Ovary (tissue), 9 donors: Measurements from ENCODE around the gene EFNB3. TPM values are rescaled to one million over a fixed set of nuclear protein-coding genes. Genes with fewer than 3 reads are reported as not detected.

Experiments
- DNase-seq, 5 donors: peaks; one replicate each; pipeline ENCODE4 v3.0.0-alpha.2; 2019 to 2020
- H3K27ac ChIP-seq, 2 donors: fragments of 200-600 bp; one replicate each; pipeline versions ENCODE4 v1.5.1 to v1.8.0; 2019 to 2022
- H3K27me3 ChIP-seq: fragments of 200-600 bp; one replicate; pipeline ENCODE4 v1.8.0; 2022
- H3K36me3 ChIP-seq: fragments of 200-600 bp; sonication (generic); one replicate; pipeline ENCODE4 v1.5.1; 2019
- H3K4me1 ChIP-seq: one replicate; pipeline ENCODE4 v1.8.1; 2013; ENCODE audit warnings: mild to moderate bottlenecking, moderate library complexity; ENCODE audit not compliant: insufficient read depth
- H3K4me3 ChIP-seq: fragments of 200-600 bp; sonication (generic); one replicate; pipeline ENCODE4 v1.5.1; 2017
- H3K9me3 ChIP-seq, 2 donors: fragments of 200-600 bp in 1 of 2; sonication (generic) in 1 of 2; one replicate each; pipeline versions ENCODE4 v1.5.1 to v1.8.1; 2013 to 2019; ENCODE audit warnings: mild to moderate bottlenecking in 1 of 2, moderate library complexity in 1 of 2
- EP300 ChIP-seq: sonication (generic); formaldehyde crosslinking; IDR thresholded peaks from one replicate; pipeline ENCODE4 v1.6.1; 2017; ENCODE audit warnings: antibody characterized with exemption
- POLR2A ChIP-seq: fragments of 450-650 bp; IDR thresholded peaks from one replicate; pipeline ENCODE4 v1.6.1; 2017; ENCODE audit warnings: antibody characterized with exemption, mild to moderate bottlenecking, moderate library complexity
- WGBS, 3 donors: extraction: QIAGEN DNeasy Blood & Tissue Kit in 1 of 3; methylation state at CpG; one replicate each; pipeline versions ENCODE4 v1.1.5 to v1.1.7; 2013 to 2017; 5-methylcytosine and 5-hydroxymethylcytosine counted together
- intact Hi-C, 4 donors: fragments of 100-400 bp; cut with DNase I; formaldehyde crosslinking; loops; one replicate each; pipeline versions ENCODE4 v1.11.0 to v1.15.1; 2022 to 2023
- polyA plus RNA-seq, 2 donors: library from polyadenylated mRNA; stranded (reverse); fragments of 200-250 nt in 1 of 2; fragments of 350-450 nt in 1 of 2; fragmentation: Illumina TruSeq in 1 of 2; extraction: RNeasy Lipid Tissue Mini Kit (QIAGEN cat#74804) in 1 of 2; gene quantifications; one replicate each; pipeline ENCODE4 v1.2.3, GENCODE V29; 2013 to 2014
- total RNA-seq, 7 donors: library from RNA; depleted of rRNA in 2 of 7; stranded (reverse); fragments of >200 nt in 2 of 7; fragmentation: NEBNext Ultra II Directional in 3 of 7; extraction: Animal tissue kit (Norgen Biotek cat#: 25700) in 3 of 7; gene quantifications; one replicate each; pipeline versions ENCODE4 v1.1.0 to v1.2.4, GENCODE V29; 2016 to 2023
- TF ChIP-seq, protein P1 (sequence below), 3 donors: fragments of 450-650 bp in 2 of 3; fragments of 200-600 bp in 1 of 3; IDR thresholded peaks; one replicate each; pipeline versions ENCODE4 v1.5.1 to v1.8.0; 2016 to 2022; ENCODE audit warnings: antibody characterized with exemption in 3 of 3, mild to moderate bottlenecking in 1 of 3
- donor health status: DM: no; HTN: no; CAD: no; lungs with moderate emphysema.
- donor health status: DM: no; HTN: no; CAD: no.
- donor health status: Bipolar disorder and iron deficiency.
- donor health status: DM: yes; HTN: yes; CAD: no.
- donor health status: DM: no; HTN: no; CAD: no.
- donor health status: DM: yes; HTN: yes; CAD: no.

The EFNB3 gene
- total and polyA plus RNA-seq, 9 donors = 1.6 to 11.7 (median 3.8) TPM

DNA sequence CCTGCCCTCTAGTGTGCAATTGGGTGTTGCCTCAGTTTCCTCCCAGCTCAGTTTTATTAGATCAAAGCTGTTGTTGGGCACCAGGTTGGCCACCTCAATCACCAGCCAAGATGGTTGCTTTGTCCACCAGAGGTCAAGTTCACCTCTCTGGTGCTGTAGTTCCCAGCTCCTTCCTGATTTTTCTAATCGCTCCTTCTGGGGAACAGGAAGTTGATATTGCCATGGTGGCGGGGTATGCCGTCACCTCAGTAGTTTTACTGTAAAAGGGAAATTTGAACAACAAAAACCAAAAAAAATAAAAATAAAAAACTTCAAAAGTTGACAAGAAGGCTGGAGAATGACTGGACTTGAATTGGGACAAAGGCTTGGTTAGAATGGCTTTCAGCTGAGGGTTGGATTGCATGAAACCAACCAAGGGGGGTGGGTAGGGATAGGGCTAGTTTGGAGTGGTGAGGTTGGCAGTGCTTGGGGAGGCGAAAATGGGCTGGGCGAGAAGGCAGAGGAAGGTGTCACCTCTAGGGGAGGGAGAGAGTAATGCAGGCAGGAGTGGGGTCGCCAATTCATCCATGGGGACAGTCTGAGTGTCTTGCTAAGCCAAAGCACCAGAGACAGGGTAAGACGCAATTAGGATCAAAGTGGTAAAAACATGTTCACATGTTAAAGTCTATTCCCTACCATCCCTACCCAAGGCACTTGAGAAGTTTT is 6.2 kb downstream of the EFNB3 start:
- Histone ChIP-seq H3K9me3 (no peaks in the 10 kb centered on the region), H3K27me3 (no peaks in the 10 kb centered on the region), H3K4me1 (no peaks in the 10 kb centered on the region), H3K36me3 (no peaks in the 10 kb centered on the region), H3K27ac (no peak overlapping the region), H3K4me3 (no peak overlapping the region)
- no peak for DNase-seq
- intact Hi-C loops = no loop called here
- WGBS, 3 donors = 76 to 86% (median 82%) methylated on average over 7 of the region's 7 CpGs
- TF ChIP-seq POLR2A = no peak

DNA sequence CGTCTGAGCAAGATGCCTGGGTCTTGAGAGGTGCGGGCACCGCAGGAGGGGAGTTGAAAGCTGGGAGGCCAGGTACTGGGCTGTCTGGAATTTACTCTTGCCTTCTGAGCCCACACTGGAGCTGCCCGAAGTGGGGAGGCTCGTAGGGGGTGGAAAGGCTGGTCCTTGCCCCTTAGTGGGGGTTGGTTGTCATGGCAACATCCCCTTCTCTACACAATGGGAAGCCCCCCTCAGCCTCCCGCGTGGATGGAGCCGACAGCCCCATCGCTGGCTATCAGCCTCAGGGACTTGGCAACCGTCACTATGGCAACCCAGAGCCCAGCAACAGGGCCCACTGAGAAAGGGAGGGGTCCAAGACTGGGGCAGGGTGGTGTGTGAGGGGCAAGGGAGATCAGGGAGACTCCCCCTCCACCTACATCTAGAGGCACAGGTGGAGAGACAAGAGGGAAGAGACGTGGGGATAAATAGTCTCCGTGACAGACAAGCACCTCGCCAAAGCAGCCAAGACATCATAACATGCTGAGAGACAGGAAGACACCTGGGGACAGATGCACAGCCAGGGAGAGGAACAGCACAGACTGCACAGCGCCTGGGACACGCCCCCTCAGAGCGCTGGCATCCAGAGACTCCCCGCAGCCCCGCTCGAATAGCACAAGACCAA is 7.2 kb downstream of the EFNB3 start:
- no peak overlapping the region for H3K4me3 ChIP-seq
- no peaks in the 10 kb centered on the region for H3K9me3 ChIP-seq
- TF ChIP-seq, protein P1, sequence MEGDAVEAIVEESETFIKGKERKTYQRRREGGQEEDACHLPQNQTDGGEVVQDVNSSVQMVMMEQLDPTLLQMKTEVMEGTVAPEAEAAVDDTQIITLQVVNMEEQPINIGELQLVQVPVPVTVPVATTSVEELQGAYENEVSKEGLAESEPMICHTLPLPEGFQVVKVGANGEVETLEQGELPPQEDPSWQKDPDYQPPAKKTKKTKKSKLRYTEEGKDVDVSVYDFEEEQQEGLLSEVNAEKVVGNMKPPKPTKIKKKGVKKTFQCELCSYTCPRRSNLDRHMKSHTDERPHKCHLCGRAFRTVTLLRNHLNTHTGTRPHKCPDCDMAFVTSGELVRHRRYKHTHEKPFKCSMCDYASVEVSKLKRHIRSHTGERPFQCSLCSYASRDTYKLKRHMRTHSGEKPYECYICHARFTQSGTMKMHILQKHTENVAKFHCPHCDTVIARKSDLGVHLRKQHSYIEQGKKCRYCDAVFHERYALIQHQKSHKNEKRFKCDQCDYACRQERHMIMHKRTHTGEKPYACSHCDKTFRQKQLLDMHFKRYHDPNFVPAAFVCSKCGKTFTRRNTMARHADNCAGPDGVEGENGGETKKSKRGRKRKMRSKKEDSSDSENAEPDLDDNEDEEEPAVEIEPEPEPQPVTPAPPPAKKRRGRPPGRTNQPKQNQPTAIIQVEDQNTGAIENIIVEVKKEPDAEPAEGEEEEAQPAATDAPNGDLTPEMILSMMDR (IDR thresholded peaks at IDR 0.05) = no peak
- no peak for TF ChIP-seq EP300
- TF ChIP-seq POLR2A = no peak
- no peak overlapping the region for H3K27ac ChIP-seq
- no peaks in the 10 kb centered on the region for H3K36me3 ChIP-seq
- H3K27me3 ChIP-seq = no peaks in the 10 kb centered on the region
- 6 to 10% (median 8%) methylated on average over 19 of the region's 19 CpGs for WGBS, 3 donors
- intact Hi-C loops = no loop called here
- no peaks in the 10 kb centered on the region for H3K4me1 ChIP-seq
- DNase-seq = no peak

DNA sequence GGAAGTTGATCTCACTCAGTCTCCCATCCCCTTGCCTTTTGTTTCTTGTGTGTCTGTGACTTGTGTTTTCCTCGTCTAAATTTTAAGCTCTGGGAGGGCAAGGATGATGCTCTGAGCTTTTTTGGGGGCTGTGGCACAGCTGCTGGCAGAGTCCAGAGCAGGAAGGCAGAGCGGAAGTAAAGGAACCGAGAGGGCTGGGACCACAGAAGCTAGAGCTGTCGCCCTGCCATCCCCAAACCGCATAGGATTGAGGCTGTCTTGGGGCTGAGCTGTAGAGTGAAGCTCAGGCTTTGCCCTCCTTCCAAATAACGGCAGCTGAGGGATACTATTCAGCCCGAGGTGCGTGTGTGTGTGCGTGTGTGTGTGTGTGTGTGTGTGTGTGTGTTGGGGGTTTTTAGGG is 8.8 kb downstream of the EFNB3 start:
- no peaks in the 10 kb centered on the region for H3K36me3 ChIP-seq
- intact Hi-C loops = no loop called here
- 22 to 24% (median 22%) methylated on average over 9 of the region's 9 CpGs for WGBS, 3 donors
- H3K27ac ChIP-seq = no peak overlapping the region
- H3K4me3 ChIP-seq = no peak overlapping the region
- TF ChIP-seq EP300 = no peak
- TF ChIP-seq POLR2A = no peak
- TF ChIP-seq, protein P1 (IDR thresholded peaks at IDR 0.05) = no peak
- no peak for DNase-seq
- peaks cover 3% of the 10 kb centered on the region for H3K4me1 ChIP-seq
- no peaks in the 10 kb centered on the region for H3K9me3 ChIP-seq
- no peaks in the 10 kb centered on the region for H3K27me3 ChIP-seq

DNA sequence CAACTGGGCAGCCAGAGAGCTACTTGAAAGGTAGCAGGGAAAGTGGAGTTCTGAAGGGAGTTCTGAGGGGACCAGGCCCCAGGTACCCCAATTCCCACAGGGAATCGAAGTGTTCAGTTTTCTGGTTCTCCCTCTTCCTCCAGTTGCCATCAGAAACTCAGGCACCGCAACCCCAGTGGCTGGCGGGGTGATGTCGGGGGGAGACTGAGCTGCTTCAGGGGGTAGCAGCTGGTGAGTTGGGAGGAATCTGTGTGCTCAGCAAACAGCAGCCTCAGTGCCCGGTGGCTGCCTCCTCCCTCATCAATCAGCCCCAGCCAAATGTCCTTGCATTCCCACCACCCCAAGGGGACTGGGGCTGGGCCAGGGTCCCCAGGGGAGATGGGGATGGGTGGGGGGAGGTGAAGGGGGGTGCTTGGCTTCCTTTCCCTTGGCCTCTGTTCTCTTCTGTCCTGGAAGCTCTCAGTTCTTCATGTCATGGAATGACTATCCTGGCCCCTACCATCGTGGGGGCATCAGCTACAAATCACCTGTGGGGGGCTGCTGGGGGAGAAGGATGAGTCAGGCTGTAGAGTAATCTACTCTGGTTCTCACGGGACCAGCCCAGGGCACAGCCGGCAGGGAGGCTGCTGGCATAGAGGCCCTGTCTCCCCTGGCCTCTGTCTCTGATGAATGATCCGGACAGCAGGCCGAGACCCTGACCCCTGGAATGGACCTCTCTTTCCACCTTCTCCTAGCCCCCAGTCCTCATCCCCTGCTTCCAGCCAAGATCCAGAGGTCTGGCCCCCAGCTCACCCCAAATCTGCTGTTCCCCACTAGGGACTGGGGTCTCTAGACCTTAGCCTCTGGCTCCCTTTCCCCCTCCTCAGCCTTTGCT is 10.0 kb downstream of the EFNB3 start:
- intact Hi-C loops = no loop called here
- H3K4me3 ChIP-seq = no peak overlapping the region
- TF ChIP-seq POLR2A = no peak
- no peak for TF ChIP-seq EP300
- TF ChIP-seq, protein P1 (IDR thresholded peaks at IDR 0.05) = no peak
- 56 to 60% (median 59%) methylated on average over 10 of the region's 10 CpGs for WGBS, 3 donors
- no peaks in the 10 kb centered on the region for H3K36me3 ChIP-seq
- no peaks in the 10 kb centered on the region for H3K27me3 ChIP-seq
- H3K27ac ChIP-seq = no peak overlapping the region
- no peaks in the 10 kb centered on the region for H3K9me3 ChIP-seq
- H3K4me1 ChIP-seq = peaks cover 3% of the 10 kb centered on the region
- DNase-seq = no peak
